B cell (primary cell): ENCODE results near the gene PIP5KL1. TPM values are rescaled to one million over a fixed set of nuclear protein-coding genes. Genes with fewer than 3 reads are reported as not detected.

Source experiments
- ATAC-seq: fragments of 200-7000 bp; cut with Tn5 transposase; one replicate; pipeline ENCODE4 v1.10.0; 2021; ENCODE audit warnings: low read depth, mild to moderate bottlenecking, moderate number of reproducible peaks, moderate library complexity
- CTCF ChIA-PET: fragments of 350-600 bp; sonication (Branson Sonifier 250); formaldehyde crosslinking; loops from one replicate; lab custom pipeline; 2021; ENCODE audit warnings: antibody characterized with exemption, inconsistent platforms; lab: Charles Lee
- POLR2A ChIA-PET: fragments of 350-600 bp; sonication (Branson Sonifier 250); formaldehyde crosslinking; loops from one replicate; lab custom pipeline; 2021; ENCODE audit warnings: antibody characterized with exemption; lab: Charles Lee
- DNase-seq: peaks from one replicate; pipeline ENCODE4 v3.0.0; 2013
- H2AFZ ChIP-seq: 2 replicates; pipeline ENCODE4 v1.6.1; 2012; ENCODE audit warnings: mild to moderate bottlenecking, low read depth, low read length; ENCODE audit not compliant: insufficient read depth, poor library complexity, severe bottlenecking
- H3K27ac ChIP-seq, 2 donors: 1 replicate in 1 of 2; 2 replicates in 1 of 2; pipeline ENCODE4 v1.5.1; 2012 to 2013; ENCODE audit warnings: low read length in 2 of 2, mild to moderate bottlenecking in 2 of 2, moderate library complexity in 1 of 2
- H3K27me3 ChIP-seq, 4 experiments: fragments of 200-600 bp in 1 of 4; sonication (generic) in 1 of 4; replicated peaks in 1 of 4; 1 replicate in 2 of 4; 2 replicates in 2 of 4; pipeline versions ENCODE4 v1.6.1 to v1.7.0; 2013 to 2016; ENCODE audit warnings: low read length in 3 of 4, mild to moderate bottlenecking in 2 of 4, mixed read lengths in 1 of 4, moderate library complexity in 1 of 4; ENCODE audit not compliant: insufficient read depth in 4 of 4, control insufficient read depth in 3 of 4; ENCODE audit errors: control extremely low read depth in 1 of 4
- H3K36me3 ChIP-seq, 2 experiments: replicated peaks in 1 of 2; 1 replicate in 1 of 2; 2 replicates in 1 of 2; pipeline versions ENCODE4 v1.6.1 to v1.7.1; 2013; ENCODE audit warnings: low read length in 1 of 2; ENCODE audit not compliant: insufficient read depth in 2 of 2, control insufficient read depth in 1 of 2; ENCODE audit errors: control extremely low read depth in 1 of 2, extremely low read depth in 1 of 2
- H3K4me1 ChIP-seq, 2 donors: fragments of 200-600 bp in 1 of 2; sonication (generic) in 1 of 2; 1 replicate in 1 of 2; 2 replicates in 1 of 2; pipeline versions ENCODE4 v1.5.1 to v1.6.1; 2013 to 2017; ENCODE audit warnings: low read length in 2 of 2; ENCODE audit not compliant: control insufficient read depth in 2 of 2, insufficient read depth in 2 of 2
- H3K4me2 ChIP-seq: replicated peaks from 2 replicates; pipeline ENCODE3; 2012; ENCODE audit warnings: mild to moderate bottlenecking, low read depth, low read length; ENCODE audit not compliant: poor library complexity, severe bottlenecking
- H3K4me3 ChIP-seq, 5 experiments: fragments of 200-600 bp in 1 of 5; sonication (generic) in 1 of 5; 1 replicate in 3 of 5; 2 replicates in 2 of 5; pipeline versions ENCODE4 v1.5.1 to v1.7.0; 2011 to 2016; ENCODE audit warnings: low read length in 4 of 5, mild to moderate bottlenecking in 4 of 5, low read depth in 2 of 5, control low read depth in 1 of 5, moderate library complexity in 1 of 5; ENCODE audit not compliant: insufficient read depth in 1 of 5; ENCODE audit errors: control extremely low read depth in 1 of 5, extremely low read depth in 1 of 5
- H3K79me2 ChIP-seq: fragments of 200-600 bp; sonication (generic); one replicate; pipeline ENCODE4 v1.6.0; 2016; ENCODE audit warnings: low read length; ENCODE audit not compliant: control insufficient read depth, insufficient read depth
- H3K9ac ChIP-seq: fragments of 200-600 bp; sonication (generic); 2 replicates; pipeline ENCODE4 v1.6.1; 2017; ENCODE audit warnings: mild to moderate bottlenecking, low read length, moderate library complexity
- H3K9me3 ChIP-seq, 3 donors: one replicate each; pipeline versions ENCODE4 v1.6.1 to v1.7.1; 2013; ENCODE audit warnings: low read length in 2 of 3; ENCODE audit not compliant: control insufficient read depth in 2 of 3, insufficient read depth in 1 of 3; ENCODE audit errors: control extremely low read depth in 1 of 3
- H4K20me1 ChIP-seq: 2 replicates; pipeline ENCODE4 v1.6.0; 2012; ENCODE audit warnings: mild to moderate bottlenecking, low read length; ENCODE audit not compliant: insufficient read depth, control insufficient read depth, poor library complexity, severe bottlenecking
- H3K27ac Mint-ChIP-seq: one replicate; pipeline ENCODE4 v1.8.0; 2021; ENCODE audit warnings: mixed read lengths
- H3K27me3 Mint-ChIP-seq: one replicate; pipeline ENCODE4 v1.8.0; 2021; ENCODE audit warnings: mixed read lengths
- H3K4me1 Mint-ChIP-seq: one replicate; pipeline ENCODE4 v1.8.0; 2021; ENCODE audit warnings: mixed read lengths
- H3K4me3 Mint-ChIP-seq: one replicate; pipeline ENCODE4 v1.8.0; 2021; ENCODE audit warnings: mixed read lengths
- H3K9me3 Mint-ChIP-seq: one replicate; pipeline ENCODE4 v1.8.0; 2022; ENCODE audit warnings: mixed read lengths; ENCODE audit not compliant: insufficient read depth
- EZH2 ChIP-seq: IDR thresholded peaks from 2 replicates; pipeline ENCODE4 v1.6.1; 2012; ENCODE audit warnings: borderline replicate concordance, low read depth, mild to moderate bottlenecking, moderate library complexity, low read length; ENCODE audit not compliant: insufficient read depth, poor library complexity, severe bottlenecking
- WGBS: methylation state at CpG from one replicate; pipeline ENCODE4 v1.1.5; 2013; ENCODE audit warnings: missing lambda C conversion rate; ENCODE audit not compliant: insufficient coverage; 5-methylcytosine and 5-hydroxymethylcytosine counted together
- intact Hi-C: fragments of 100-400 bp; cut with micrococcal nuclease; formaldehyde crosslinking; loops from one replicate; pipeline ENCODE4 v1.10.0; 2022
- polyA plus RNA-seq: library from polyadenylated mRNA; depleted of rRNA; stranded (reverse); fragments of >200 nt; gene quantifications from 2 replicates; pipeline ENCODE4 v1.2.3, GENCODE V29; 2012
- total RNA-seq, 2 donors: library from RNA; stranded (reverse); fragments of 120-200 nt in 1 of 2; gene quantifications; 1 replicate in 1 of 2; 2 replicates in 1 of 2; pipeline versions ENCODE4 v1.2.3 to v1.2.4, GENCODE V29; 2013 to 2022
- TF ChIP-seq, protein P1 (sequence below): fragments of 200-600 bp; IDR thresholded peaks from one replicate; pipeline ENCODE4 v1.8.0; 2022; ENCODE audit warnings: antibody characterized with exemption, mild to moderate bottlenecking

Gene PIP5KL1
- total and polyA plus RNA-seq, 2 donors (not counting 1 experiment from before 2014, with no cell fraction given) = 0.75 to 1.4 TPM

GRCh38 chr9:127967151-127967809 is 36.7 kb upstream of the PIP5KL1 start:
- Histone ChIP-seq H3K9me3 (no peaks in the 10 kb centered on the region), H2AFZ (no peak overlapping the region), H4K20me1 (peaks cover 90% of the 10 kb centered on the region), H3K4me2 (peak overlapping the region; percentile 47), H3K9ac (no peak overlapping the region), H3K27ac (peak overlapping the region in 1 of 2 donors; percentile 97), H3K4me1 (peaks cover 80 to 96% of the 10 kb centered on the region in 2 donors), H3K27me3 (no peaks in the 10 kb centered on the region), H3K4me3 (no peak overlapping the region), H3K79me2 (peaks cover 99% of the 10 kb centered on the region), H3K36me3 (peaks cover 0 to 14% of the 10 kb centered on the region in 2 experiments)
- DNase-seq = no peak
- no peak for TF ChIP-seq EZH2
- TF ChIP-seq, protein P1, sequence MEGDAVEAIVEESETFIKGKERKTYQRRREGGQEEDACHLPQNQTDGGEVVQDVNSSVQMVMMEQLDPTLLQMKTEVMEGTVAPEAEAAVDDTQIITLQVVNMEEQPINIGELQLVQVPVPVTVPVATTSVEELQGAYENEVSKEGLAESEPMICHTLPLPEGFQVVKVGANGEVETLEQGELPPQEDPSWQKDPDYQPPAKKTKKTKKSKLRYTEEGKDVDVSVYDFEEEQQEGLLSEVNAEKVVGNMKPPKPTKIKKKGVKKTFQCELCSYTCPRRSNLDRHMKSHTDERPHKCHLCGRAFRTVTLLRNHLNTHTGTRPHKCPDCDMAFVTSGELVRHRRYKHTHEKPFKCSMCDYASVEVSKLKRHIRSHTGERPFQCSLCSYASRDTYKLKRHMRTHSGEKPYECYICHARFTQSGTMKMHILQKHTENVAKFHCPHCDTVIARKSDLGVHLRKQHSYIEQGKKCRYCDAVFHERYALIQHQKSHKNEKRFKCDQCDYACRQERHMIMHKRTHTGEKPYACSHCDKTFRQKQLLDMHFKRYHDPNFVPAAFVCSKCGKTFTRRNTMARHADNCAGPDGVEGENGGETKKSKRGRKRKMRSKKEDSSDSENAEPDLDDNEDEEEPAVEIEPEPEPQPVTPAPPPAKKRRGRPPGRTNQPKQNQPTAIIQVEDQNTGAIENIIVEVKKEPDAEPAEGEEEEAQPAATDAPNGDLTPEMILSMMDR = no peak
- no peaks in the 10 kb centered on the region for H3K27me3 Mint-ChIP-seq
- ChIA-PET CTCF (interaction anchor here (0.7 to 2.5 kb wide), 5 partner anchors 12 to 68 kb away, joined by 3 to 9 read pairs (median 6); no protein-coding TSS in a partner anchor), POLR2A (interaction anchor here (1.1 kb wide), 1 partner anchor 13 kb away, joined by 6 read pairs; the partner anchor contains the start of gene EEIG1)
- ATAC-seq = no peak
- no peaks in the 10 kb centered on the region for H3K9me3 Mint-ChIP-seq
- H3K4me3 Mint-ChIP-seq = peak overlapping the region; percentile 35
- 68% methylated on average over 8 of the region's 9 CpGs for WGBS
- H3K27ac Mint-ChIP-seq = peak overlapping the region; percentile 78
- intact Hi-C loops = no loop called here
- H3K4me1 Mint-ChIP-seq = peaks cover 95% of the 10 kb centered on the region
